HG02938 (cell line): ENCODE data around the gene CADPS.

ENCODE experiments used
- ATAC-seq: cut with Tn5 transposase; IDR thresholded peaks from one replicate; pipeline ENCODE4 v1.9.1; 2021; ENCODE audit warnings: mild to moderate bottlenecking, moderate library complexity; ENCODE audit not compliant: unreplicated experiment

The CADPS gene

DNA sequence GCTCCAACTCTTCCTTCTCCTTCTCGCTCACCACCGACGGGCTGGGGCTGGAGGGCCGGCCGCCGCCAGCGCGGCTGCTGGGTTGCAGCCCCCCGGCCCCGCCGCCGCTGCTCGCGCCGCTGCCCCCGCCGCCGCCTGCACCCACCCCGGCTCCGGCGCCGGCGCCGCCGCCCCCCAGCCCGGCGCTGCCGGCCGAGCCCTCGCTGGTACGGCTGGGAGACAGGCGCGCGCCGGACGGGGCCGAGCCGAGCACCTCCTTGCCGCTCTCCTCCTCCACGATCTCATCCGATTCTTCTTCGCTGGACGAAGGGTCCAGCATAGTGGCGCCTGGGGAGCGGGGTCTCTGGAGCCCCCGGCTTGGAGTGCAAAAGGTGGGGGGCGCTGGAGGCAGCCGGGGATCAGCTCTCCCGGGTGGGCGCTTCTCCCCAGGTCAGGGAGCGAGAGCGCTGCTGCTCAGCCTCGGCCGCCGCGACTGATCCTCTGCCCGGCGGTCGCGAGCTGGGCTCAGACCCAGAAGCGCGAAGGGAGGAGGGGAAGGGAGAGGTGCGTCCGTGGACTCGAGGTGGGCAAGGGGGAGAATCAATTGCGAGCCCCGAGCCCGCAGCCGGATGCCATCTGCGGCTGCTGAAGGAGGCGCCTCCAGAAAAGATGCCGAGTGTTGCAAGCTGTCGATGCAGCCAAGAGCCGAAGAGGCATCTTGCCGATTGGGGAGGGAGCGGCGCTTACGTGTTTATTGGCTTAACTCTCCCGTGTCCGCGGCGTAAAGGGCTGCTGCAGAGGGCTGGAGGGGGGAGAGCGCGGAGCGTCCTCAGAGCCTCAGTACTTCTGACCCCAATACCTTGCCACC is at the start of gene CADPS:
Gene CADPS, minus strand, starts transcription at position 706 of the 847 bp plus-strand sequence. Its CDS starts 387 bp downstream, at position 319.
- no peak for ATAC-seq

DNA sequence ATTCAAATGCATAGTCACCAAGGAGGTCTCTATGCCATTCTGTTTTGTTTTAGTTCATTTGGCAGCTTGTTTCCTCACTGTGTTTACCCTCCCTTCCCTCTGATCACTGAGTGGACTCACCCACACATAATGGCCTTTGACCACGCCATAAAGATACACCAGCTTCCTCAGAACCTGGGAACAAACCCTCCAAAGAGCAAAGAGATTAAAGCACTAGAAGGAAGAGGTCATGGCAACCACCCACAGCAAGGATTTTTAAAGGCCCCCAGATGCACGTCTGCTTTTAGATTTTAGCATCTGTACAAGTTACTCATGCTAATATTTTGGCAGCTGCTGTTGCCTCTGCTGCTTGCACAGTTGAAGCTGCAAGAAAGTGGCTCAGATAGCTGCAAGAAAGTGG is 47.9 kb upstream of the CADPS start:
- ATAC-seq: no peak

DNA sequence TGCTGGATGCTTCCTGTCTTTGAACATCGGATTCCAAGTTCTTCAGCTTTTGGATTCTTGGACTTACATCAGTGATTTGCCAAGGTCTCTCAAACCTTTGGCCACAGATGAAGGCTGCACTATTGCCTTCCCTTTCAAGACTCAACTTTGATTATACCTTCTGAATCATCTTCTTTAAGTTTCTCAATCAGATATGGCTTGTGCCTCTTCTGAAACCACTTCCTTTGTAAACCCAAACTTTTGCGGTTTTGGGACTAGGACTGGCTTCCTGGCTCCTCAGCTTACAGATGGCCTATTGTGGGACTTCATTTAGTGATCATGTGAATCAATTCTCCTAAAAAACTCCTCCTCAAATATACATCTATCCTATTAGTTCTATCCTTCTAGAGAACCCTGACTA is 47.1 kb upstream of the CADPS start:
- ATAC-seq: no peak

DNA sequence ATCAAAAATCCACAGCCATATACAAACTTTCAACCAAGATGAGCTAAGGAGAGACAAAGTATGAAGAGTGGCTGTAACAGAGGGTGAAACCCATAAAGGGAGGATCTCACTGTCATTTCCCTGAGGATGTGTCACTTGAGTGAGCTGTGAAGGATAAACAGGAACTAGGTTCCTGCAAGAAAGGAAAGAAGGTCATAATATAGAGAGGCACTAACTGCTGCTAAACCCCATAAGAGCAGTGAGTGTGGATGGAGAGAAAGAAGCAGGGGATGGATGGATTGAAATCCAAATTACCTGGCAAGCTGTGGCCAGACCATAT is 45.2 kb upstream of the CADPS start:
- no peak for ATAC-seq

DNA sequence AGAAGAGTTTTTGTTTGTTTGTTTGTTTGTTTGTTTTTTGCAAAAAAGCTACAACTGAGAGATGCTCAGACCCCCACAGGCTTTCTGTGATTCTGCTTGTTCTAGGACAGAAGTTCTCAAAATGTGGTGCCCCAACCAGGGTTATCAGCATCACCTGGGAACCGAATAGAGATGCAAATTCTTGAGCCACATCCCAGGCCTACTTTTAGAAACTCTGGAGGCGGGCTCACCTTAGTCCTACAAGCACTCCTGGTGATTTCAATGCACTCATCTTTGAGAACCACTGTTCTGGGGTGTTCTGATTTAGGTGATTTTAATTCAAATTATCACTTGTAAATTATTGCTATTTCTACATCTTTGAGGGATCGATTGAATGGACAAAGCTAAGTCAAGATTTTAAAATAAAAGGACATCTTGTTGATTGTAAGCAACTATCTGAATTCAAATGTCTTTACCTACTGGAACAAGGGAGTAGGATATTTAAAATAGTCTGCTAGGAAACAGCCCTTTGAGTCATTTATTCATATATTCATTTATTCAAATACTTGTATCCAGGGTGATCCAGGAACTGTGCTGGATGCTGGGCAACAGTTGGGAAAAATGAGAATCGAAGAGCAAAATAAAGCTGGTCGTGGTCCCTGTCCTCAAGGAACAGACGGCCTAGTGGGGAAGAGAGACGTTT is 44.7 kb upstream of the CADPS start:
- ATAC-seq: no peak

DNA sequence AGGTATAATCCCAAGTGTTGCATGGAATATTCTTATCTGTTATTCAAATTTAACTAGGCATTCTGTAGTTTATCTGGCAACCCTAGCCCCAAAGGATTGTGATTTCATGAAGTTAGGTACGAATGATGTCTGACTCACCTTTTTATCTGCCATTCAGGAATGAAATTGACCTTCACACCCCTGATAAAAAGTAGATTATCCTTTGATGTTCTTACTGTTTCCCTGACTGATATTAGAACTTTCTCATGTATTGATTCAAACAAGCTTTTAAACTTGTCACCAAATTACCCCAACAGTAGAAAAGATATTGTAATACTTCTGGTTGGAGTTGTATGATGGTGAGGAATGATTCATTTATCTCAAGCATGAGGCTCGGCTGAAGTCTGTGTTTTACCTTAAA is 43.6 kb upstream of the CADPS start:
- no peak for ATAC-seq

DNA sequence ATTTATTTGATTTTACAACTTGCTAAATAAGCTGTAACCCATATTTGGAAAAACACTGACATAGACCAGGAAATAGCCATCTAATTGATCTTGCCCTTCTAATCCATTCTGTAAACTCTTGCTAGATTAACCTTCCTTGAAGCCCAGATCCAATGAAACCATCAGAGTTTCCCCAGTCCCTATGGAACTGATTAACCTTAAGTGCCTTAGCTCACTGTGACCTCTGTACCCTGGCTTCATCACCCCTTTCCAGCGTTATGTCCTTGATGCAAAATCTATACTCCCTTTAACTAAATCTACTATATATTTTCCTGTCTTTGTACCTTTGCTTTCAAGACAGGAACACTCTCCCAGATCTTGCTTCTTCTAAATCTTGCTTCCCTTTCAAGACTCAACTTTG is 42.9 kb upstream of the CADPS start:
- no peak for ATAC-seq

DNA sequence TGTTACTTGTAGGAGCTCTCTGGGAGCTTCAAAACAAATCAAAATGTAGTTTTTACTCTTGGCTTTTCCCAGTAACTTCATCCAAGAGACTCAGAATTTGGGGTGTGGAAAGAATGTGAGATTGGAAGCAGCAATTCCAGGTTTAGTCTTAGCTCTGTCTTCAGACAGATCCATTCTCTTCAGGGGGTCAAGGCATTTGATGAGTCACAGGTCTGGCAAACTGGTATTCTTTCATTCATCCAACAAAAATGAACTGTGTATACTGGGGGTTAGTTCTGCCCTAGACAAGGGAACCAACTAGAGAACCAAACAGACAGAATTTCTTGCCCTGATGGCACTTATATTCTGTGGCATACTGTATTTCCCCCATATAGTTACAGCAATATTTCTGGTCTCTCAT is 36.3 kb upstream of the CADPS start:
- ATAC-seq: no peak

DNA sequence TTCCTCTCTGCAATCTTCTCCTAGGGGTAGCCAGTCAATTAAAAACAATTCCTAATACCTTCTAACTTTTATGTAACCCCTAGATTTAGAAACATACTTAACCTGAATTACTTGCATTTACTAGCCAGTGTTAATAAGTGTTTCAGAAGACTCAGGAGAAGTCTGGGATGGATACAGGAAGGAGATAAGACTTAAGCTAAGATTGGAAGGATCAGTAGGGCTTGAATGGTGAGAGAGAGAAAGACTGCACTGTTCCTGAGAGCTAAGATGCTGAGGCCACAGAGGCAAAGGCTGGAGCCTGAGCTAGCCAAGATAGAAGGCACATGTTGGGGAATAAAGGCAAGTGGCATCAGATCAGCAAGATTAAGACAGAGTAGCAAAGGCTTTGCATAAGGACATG is 30.1 kb upstream of the CADPS start:
- ATAC-seq: no peak

DNA sequence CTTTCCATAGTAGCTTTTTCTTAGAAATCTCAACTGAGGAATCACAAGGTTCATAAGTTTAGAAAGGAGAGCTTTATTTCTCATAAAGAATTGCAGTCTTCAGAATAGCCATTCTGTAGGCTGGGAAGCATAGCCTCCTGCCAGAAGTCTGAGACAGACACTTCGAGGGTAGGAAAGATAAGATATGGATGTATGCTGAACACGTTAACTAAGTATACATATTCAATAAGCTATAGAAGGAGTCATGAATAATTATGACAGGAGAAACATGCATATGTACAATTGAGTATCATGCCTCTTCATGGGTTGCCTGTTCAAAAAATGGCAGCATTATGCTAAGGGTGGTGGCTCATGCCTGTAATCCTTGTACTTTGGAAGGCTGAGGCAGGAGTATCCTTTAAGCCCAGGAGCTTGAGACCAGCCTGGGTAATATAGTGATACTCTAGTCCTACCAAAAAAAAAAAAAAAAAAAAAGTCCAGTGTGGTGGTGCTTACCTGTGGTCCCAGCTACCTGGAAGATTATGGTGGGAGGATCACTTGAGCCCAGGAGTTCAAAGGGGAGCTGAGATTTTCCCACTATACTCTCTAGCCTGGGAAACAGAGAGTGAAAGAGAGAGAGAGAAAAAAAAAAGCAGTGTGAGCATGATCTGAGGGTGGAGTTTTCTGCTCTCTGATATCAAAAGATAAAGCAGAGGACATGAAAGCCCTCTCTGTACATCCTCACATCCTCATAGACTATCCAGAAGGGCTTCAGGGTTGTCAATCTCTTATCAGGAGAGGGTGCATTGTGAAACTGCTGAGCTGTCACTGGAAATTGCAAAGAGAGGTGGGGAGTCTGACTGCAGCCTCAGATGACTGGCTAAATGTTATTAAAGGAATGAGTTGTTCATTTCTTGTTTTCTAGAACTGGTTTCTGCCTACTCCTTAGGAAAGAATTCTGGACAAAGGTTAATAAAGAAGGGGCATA is 23.6 kb upstream of the CADPS start:
- ATAC-seq: no peak

DNA sequence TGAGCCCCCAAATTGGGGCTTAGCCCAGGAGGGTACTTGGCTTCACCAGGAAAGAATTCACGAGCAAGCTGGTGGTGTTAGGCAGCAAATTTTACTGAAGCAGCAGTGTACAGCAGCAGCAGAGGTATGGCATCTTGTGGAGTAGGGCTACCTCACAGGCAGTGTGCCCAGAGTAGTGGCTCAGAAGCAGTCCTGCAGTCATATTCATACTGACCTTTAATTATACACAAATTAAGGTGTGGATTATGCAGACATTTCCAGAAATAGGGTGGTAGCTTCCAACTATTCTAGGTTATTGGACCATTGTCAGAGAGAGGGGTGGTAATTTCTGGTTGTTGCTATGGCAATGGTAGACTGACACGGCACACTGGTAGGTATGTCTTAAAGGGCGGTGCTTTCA is 20.7 kb upstream of the CADPS start:
- no peak for ATAC-seq

DNA sequence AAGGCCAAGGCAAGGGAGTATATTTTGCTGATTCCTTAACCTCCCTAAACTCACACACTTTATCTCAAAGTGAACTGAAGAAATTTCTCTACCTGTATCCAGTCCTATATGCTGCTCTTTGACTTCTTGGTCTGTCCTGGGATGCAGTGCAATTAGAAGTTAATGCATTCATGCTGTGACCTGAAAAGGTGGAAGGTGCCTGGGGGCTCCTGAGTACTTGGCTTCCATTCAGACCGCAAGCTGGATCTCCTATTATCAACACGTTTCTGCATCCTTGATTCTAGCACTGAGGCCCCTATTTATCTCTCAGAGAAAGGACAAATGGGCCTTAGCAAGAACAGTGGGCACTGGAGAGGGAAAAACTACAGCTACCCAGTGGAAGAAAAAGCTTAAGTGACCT is 17.7 kb upstream of the CADPS start:
- no peak for ATAC-seq

DNA sequence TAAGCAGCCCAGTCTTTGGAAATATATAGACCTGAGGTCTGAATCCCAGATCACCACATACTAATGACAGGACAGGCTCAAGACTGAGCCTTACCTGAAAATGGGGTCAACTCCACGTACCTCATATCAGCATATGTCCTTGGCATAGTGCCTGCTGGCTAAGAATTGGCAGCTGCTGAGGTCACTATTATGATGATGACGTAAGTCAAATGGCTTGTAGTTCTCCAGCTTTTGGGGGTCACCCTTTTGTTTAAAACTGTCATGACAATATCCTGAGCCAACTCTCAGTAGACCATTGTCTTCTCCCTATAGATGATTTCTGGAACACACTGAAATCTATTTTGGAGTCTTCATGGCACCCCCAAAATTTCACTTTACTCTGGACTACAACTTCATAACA is 16.8 kb upstream of the CADPS start:
- ATAC-seq: no peak

DNA sequence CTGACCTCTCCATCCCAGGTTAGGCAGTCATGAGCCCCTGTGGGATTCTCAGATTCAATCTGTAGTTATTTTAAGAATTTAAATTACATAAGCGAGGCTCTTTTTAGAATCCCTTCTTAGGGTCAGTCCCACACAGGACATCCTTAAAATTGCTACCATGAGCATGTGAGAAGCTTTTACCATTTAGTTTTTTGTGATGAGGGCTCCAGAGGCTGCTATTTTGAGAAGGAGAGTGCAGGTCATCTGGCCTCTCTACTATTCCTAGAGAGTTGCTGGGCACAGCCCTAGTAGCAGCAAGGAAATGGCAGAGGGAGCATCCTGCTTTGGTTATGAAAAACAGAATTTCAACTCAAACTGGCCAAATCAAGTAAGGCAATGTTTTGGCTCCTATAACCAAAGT is 13.6 kb upstream of the CADPS start:
- no peak for ATAC-seq

DNA sequence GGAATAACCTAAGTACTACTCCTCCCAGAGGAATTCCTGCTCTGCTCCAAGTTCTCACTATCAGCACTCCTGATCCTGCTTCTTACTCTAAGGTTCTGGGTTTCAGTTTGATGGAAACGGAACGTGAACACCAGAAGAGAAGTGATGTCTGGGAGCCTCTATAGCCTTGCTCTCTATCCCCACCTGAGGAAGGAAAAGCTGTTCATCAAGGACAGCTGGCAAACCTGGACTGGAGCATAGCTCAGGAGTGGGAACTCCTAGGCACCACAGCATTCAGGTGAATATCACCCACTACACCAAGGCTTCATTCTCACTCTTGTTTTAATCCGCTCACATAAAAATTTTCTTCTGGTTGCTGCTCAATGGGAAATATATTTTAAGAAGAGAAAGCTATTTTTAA is 13.0 kb upstream of the CADPS start:
- ATAC-seq: no peak

DNA sequence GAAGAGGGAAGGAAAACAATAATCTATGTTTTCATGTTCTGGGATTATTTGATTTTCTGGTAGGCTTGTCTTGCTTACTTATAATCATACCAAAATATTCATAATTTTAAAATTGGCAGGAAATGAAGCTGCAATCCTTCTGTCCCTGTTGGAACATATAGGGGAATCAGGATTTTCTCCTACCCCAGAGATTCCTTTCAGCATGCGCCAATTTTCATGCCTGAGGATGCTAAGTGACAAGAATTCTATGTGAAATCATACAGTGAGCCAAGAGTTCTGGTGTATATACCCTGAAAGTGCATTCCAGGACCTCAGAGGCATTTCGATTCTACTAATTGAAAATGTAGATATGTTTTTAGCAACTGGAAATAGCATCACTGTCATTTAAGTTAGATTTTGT is 9.9 kb upstream of the CADPS start:
- ATAC-seq: no peak

DNA sequence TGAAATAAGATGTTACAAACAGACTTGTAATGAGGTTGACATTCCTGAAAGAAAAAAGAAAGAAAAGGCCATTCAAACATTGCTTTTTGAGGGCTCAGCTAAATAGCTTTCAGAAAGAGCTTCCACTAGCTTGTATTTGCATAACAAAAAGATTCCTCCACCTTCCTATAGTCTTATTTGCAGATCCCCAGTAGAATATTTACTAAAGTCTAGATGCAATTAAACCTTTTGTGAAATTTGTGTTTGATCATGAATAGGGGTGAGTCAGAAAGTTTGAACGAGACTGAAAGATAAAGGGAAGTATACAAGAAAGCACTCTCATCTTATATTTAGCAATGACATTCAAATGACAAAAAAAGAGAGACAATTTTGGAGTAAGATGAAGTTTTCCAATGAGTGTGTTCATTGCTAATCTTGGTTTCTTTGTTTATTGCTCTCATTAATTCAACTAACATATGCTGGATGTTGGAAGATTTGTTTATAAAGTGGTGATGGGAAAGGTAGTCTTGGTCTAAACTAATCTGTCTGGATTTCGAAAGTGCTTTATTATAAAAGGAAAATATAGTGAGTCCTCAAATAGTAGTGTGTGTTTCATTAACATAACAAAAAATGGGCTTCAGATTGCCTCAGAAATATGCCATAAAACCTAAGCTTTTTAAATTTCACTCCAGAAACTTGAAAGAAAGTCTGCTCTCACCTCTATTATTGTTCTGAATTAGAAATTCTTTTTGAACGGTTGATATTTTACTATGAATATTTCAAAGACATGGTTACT is 9.1 kb upstream of the CADPS start:
- no peak for ATAC-seq

DNA sequence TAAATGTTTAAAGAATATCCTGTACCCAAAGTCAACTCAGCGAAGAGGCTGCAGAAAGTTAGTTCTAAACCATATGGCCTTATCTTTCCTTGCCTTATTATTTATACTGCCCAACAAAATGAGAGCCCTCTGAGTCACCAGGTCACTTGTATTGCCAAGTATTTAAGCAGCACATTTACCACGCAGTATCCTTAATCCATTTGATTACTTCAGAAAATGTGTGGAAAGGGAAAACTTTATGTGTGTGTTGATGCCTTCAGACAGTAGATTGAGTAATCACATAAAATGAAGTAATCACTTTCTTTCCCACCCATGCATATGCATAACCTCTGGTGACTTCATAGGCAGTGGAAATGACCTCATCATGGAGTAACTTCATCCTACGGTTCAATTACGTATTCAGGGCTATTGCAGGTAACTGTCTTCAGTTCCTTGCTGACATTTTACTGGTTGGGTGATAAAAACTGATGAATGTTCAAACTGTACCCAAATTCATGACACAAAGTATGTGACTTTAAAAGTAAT is 7.5 kb upstream of the CADPS start:
- ATAC-seq: no peak

DNA sequence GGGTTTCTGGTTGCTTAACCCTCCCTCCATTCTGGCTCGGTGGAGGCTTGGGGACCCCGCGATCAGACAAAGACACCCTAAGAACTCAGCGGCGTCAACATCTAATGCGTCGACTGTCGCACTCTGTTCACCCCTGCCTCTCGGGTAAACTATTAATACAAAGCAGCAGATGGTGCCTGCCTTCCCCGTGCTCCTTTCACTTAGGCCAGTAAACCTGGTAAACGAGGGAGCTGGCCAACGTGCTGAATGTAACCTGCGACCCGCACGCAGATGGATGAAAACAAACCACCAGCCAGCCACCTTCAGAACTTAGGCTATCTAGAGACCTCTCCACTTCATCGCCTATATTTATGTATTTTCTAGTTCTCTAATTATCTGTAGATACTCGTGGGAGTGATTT is 848 bp upstream of the CADPS start:
- ATAC-seq: no peak

DNA sequence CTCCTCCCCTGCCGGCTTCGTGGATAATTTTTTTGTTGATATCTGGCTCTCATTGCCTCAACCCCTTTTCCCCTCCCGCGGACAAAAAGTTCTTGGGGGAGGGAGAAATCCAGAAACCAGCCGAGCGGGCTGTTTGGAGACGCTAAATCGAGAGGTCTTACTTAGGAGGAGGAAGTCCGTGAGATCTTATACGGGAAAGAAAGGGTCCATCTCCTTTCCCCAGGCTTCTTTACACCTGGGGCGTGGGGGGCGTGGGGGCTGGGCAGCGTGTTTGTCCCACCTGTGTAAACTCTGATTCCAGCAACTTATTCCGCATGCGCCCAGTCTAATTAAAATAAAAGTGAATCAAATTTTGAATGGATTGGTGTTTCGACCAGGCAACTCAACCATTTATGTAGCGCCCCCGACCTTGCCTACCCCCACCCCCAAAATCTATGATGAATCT is 364 bp upstream of the CADPS start:
- no peak for ATAC-seq
